Activated T-helper 17 cell treated with anti-CD3 and anti-CD28 coated beads, Interleukin-2, amount 50 U/mL, for 72 hours (primary cell): ENCODE measurements around the gene DISP3. TPM values are rescaled to one million over a fixed set of nuclear protein-coding genes. Genes with fewer than 3 reads are reported as not detected.

Experiments used
- ATAC-seq: fragments of 150-1000 bp; cut with Tn5 transposase; replicated peaks from 2 replicates; pipeline ENCODE4 v1.10.0; 2021; ENCODE audit warnings: mild to moderate bottlenecking, moderate library complexity
- H3K27ac Mint-ChIP-seq: one replicate; pipeline ENCODE4 v1.8.0; 2022; ENCODE audit warnings: mixed read lengths
- H3K27me3 Mint-ChIP-seq: one replicate; pipeline ENCODE4 v1.8.0; 2022; ENCODE audit warnings: mixed read lengths
- H3K36me3 Mint-ChIP-seq: one replicate; pipeline ENCODE4 v1.8.0; 2022; ENCODE audit warnings: low read depth, mild to moderate bottlenecking, mixed read lengths
- H3K4me1 Mint-ChIP-seq: one replicate; pipeline ENCODE4 v1.8.0; 2022; ENCODE audit warnings: mixed read lengths
- H3K4me3 Mint-ChIP-seq: one replicate; pipeline ENCODE4 v1.8.0; 2022; ENCODE audit warnings: mild to moderate bottlenecking, mixed read lengths
- H3K9me3 Mint-ChIP-seq: one replicate; pipeline ENCODE4 v1.8.0; 2022; ENCODE audit warnings: mixed read lengths
- total RNA-seq, 2 donors: library from RNA; stranded (reverse); gene quantifications; one replicate each; pipeline ENCODE4 v1.2.3, GENCODE V29; 2022

DISP3 gene
- total RNA-seq, 2 donors from 2014 or later: 0.56 to 1.8 TPM

- Mint-ChIP-seq H3K9me3 (no peaks in the 10 kb centered on the region), H3K4me1 (no peaks in the 10 kb centered on the region), H3K27me3 (no peaks in the 10 kb centered on the region), H3K36me3 (no peaks in the 10 kb centered on the region), H3K27ac (no peak overlapping the region), H3K4me3 (no peak overlapping the region)
- no peak for ATAC-seq
Observed at GRCh38 chr1:11539850-11540772, 61.2 kb downstream of the DISP3 start.

DNA sequence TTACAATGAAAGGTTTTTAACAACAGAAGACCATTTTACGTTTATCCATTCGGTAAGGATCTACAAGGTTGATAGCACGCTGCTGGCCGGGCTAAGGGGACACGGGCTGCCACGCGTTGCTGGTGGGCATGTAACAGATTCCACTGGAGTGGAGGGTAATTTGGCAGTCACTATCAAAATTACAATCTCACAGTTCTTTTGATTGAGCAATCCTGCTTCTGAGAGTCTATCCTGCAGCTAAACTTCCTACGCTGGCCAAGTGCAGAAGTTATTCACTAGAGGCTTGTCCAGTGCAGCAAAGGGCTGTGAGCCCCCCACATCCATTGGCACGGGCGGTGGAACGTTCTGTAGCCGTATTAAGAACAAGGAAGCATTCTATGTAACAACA, 61.8 kb downstream of the DISP3 start:
- Mint-ChIP-seq H3K4me3 (no peak overlapping the region), H3K27me3 (no peaks in the 10 kb centered on the region), H3K4me1 (no peaks in the 10 kb centered on the region), H3K36me3 (no peaks in the 10 kb centered on the region), H3K27ac (no peak overlapping the region), H3K9me3 (no peaks in the 10 kb centered on the region)
- no peak for ATAC-seq

DNA sequence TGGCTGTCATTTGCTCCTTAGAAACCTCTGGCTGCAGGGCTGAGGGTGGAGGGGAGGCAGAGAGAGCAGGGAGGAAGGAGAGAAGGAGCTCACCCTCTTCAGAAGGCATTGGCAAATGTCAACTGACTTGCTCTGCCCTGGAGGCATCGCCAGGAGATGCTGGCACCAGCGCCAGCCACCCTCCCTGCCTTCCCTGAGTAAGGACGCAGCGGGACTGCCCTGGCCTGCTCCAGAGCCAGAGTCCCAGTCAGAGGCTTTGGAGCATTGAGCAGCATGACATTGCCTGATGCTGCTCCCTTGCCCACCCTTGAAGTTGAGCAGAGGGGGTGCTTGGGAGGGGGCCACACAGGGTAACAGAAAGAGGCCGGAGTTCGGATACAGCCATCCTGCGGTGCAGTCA, 62.3 kb downstream of the DISP3 start:
- H3K9me3 Mint-ChIP-seq: no peaks in the 10 kb centered on the region
- no peaks in the 10 kb centered on the region for H3K4me1 Mint-ChIP-seq
- no peak for ATAC-seq
- no peak overlapping the region for H3K4me3 Mint-ChIP-seq
- H3K27me3 Mint-ChIP-seq: no peaks in the 10 kb centered on the region
- H3K36me3 Mint-ChIP-seq: no peaks in the 10 kb centered on the region
- no peak overlapping the region for H3K27ac Mint-ChIP-seq

DNA sequence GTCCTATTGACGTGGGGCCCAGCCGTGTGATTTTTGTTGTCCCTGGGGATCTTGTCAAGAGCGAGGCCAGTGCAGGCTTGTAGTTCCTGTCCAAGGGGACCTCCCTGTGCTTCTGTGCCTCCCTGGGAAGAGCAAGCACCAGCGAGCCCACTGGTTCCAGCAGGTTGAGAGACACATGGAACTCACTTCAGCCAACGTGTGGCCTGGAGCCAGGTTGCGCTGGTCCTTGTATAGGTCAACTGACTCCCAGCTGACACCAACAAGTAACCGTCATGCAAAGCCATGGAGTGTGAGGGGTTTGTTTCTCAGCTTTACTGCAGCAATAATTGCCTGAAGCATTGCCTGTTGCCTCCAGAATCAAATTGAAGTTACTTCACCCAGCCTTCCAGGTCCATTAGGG, 63.0 kb downstream of the DISP3 start:
- Mint-ChIP-seq H3K36me3 (no peaks in the 10 kb centered on the region), H3K9me3 (no peaks in the 10 kb centered on the region), H3K4me1 (no peaks in the 10 kb centered on the region), H3K4me3 (no peak overlapping the region), H3K27ac (no peak overlapping the region), H3K27me3 (peaks cover 2% of the 10 kb centered on the region)
- ATAC-seq: no peak

- peaks cover 5% of the 10 kb centered on the region for H3K4me1 Mint-ChIP-seq
- H3K27me3 Mint-ChIP-seq: peaks cover 10% of the 10 kb centered on the region
- H3K27ac Mint-ChIP-seq: no peak overlapping the region
- H3K4me3 Mint-ChIP-seq: no peak overlapping the region
- ATAC-seq: no peak
- H3K9me3 Mint-ChIP-seq: no peaks in the 10 kb centered on the region
- no peaks in the 10 kb centered on the region for H3K36me3 Mint-ChIP-seq
Observed at GRCh38 chr1:11543392-11543791, 64.4 kb downstream of the DISP3 start.

GRCh38 chr1:11543796-11544195, 64.8 kb downstream of the DISP3 start:
- Mint-ChIP-seq H3K27me3 (peaks cover 13% of the 10 kb centered on the region), H3K27ac (no peak overlapping the region), H3K4me3 (no peak overlapping the region), H3K4me1 (peaks cover 5% of the 10 kb centered on the region), H3K36me3 (no peaks in the 10 kb centered on the region), H3K9me3 (no peaks in the 10 kb centered on the region)
- ATAC-seq: no peak

- Mint-ChIP-seq H3K4me3 (no peak overlapping the region), H3K36me3 (no peaks in the 10 kb centered on the region), H3K4me1 (peaks cover 5% of the 10 kb centered on the region), H3K27me3 (peaks cover 26% of the 10 kb centered on the region), H3K27ac (no peak overlapping the region), H3K9me3 (no peaks in the 10 kb centered on the region)
- ATAC-seq: no peak
Observed at GRCh38 chr1:11546456-11546855, 67.5 kb downstream of the DISP3 start.

DNA sequence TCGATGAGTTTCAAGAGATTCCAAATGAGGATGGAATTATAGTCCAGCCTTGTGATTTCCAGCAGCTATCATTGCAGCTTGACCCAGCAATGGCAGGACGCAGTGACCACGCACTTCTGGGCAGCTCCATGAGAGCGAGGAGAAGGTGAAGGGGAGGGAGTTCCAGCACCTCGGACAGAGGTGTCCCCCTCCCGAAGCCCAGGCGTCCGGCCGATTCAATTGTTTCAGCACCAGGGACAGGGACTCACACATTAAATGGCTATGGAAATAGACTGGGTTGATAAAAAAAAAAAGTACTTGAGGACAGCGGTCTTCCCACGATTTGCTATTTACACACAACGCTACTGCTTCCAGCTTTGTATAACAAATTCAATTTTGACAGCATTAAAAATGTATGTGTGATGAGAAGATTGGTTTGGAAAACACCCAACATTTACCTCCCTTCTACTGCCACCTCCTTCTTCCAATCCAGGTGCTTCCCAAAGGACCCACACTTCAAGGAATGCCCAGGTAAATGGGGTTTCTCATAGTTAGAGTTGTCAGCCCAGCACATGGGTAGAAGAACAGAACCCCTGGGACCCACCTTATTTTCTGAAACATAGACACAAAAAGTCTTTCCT, 71.8 kb downstream of the DISP3 start:
- H3K27ac Mint-ChIP-seq: no peak overlapping the region
- no peak for ATAC-seq

GRCh38 chr1:11558276-11558675, 79.3 kb downstream of the DISP3 start:
- no peak for ATAC-seq
- Mint-ChIP-seq H3K4me3 (no peak overlapping the region), H3K4me1 (no peaks in the 10 kb centered on the region), H3K9me3 (no peaks in the 10 kb centered on the region), H3K27ac (no peak overlapping the region), H3K27me3 (peaks cover 68% of the 10 kb centered on the region), H3K36me3 (no peaks in the 10 kb centered on the region)

More for the DNA sequence above, 71.8 kb downstream of the DISP3 start:
- H3K27me3 Mint-ChIP-seq: peaks cover 53% of the 10 kb centered on the region
- no peaks in the 10 kb centered on the region for H3K9me3 Mint-ChIP-seq
- H3K4me1 Mint-ChIP-seq: peaks cover 5% of the 10 kb centered on the region
- H3K4me3 Mint-ChIP-seq: no peak overlapping the region
- no peaks in the 10 kb centered on the region for H3K36me3 Mint-ChIP-seq

DNA sequence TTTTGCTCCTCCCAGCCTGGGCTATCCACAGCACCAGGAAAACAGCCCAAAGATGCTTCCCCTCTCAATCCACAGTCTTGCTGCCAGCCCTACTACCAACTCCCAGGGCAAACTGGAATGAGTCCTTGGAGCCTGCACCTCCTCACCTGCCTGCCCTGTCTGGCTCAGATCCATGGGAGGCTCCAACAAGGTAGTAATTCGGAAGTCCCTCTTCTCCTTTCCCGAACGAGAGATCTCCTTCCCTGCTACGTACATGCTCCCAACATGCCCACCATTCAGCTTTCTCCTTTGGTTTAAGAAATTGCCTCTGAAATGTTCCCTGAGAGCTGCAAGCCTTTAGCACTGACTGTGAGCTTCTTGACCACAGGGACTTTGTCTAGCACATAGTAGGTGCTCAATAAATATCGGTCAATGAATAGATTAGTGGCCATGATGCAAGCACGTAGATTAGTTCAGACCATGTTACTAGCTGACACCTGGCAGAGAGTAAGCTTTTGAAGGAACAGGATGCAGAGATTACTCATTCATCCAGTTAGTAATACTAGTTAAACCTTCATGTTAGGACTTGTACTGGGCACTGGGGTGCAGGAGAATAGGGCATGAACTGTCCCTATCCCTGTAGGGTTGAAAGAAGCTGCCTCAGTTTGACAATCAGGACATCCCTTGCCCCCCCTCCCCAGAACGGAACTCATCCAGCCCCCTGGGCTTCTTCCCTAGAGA, 80.1 kb downstream of the DISP3 start:
- no peaks in the 10 kb centered on the region for H3K36me3 Mint-ChIP-seq
- no peaks in the 10 kb centered on the region for H3K4me1 Mint-ChIP-seq
- H3K4me3 Mint-ChIP-seq: no peak overlapping the region
- ATAC-seq: no peak
- peaks cover 64% of the 10 kb centered on the region for H3K27me3 Mint-ChIP-seq
- H3K27ac Mint-ChIP-seq: no peak overlapping the region
- H3K9me3 Mint-ChIP-seq: no peaks in the 10 kb centered on the region

DNA sequence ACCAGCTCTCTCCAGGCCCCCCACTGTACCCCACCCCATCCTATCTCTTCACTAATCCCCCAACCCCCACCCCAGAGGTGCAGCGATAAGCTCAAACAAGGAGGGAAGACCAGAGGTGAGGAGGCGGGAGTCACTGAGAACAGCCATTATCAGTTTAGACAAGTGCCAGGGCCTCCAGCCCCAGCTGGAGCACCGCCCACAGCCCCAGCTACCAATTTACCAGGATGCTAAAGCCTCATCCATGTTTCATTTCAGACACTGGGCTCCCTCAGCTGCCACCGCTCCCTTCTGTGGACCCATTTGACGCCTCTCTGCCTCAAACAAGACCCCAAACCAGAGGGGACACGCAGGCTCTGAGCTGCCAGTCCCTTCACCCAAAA, 80.6 kb downstream of the DISP3 start:
- H3K4me1 Mint-ChIP-seq: no peaks in the 10 kb centered on the region
- ATAC-seq: no peak
- no peaks in the 10 kb centered on the region for H3K9me3 Mint-ChIP-seq

DNA sequence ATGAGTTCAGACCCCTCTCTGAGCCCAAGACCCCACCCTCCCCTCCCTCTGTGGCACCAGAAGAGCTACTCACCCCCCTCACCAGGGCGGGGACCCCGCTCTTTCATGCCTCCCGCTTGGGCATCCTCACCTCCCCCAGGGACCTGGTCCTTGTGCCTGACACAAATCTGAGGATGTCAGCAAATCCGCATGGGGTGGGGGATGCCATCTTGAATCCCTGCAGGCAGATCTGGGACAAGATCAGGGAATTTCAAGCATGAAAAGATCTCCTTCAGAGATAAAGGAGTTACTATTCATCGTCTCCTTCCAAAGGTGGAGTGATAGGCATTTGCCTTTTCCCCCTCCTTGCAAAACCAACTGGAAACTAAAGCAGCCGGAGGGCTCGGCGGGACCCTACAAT, 81.1 kb downstream of the DISP3 start:
- no peaks in the 10 kb centered on the region for H3K36me3 Mint-ChIP-seq
- no peak overlapping the region for H3K27ac Mint-ChIP-seq
- no peaks in the 10 kb centered on the region for H3K9me3 Mint-ChIP-seq
- H3K4me1 Mint-ChIP-seq: no peaks in the 10 kb centered on the region
- no peak overlapping the region for H3K4me3 Mint-ChIP-seq
- ATAC-seq: no peak
- peaks cover 54% of the 10 kb centered on the region for H3K27me3 Mint-ChIP-seq

More for the DNA sequence above, 80.6 kb downstream of the DISP3 start:
- Mint-ChIP-seq H3K36me3 (no peaks in the 10 kb centered on the region), H3K4me3 (no peak overlapping the region), H3K27me3 (peaks cover 58% of the 10 kb centered on the region), H3K27ac (no peak overlapping the region)

DNA sequence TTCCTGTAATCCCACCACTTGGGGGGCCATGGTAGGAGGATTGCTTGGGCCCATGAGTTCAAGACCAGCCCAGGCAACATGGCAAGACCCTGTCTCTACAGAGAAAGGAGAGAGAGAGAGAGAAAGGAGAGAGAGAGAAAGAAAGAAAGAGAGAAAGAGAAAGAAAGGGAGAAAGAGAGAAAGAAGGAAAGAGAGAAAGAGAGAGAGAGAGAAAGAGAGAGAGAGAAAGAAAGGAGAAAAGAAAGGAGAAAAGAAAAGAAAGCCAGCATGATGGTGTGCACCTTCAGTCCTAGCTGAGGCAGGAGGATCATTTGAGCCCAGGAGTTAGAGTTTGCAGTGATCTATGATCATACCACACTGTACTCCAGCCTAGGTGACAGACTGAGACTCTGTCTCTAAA, 82.8 kb downstream of the DISP3 start:
- Mint-ChIP-seq H3K27me3 (peaks cover 45% of the 10 kb centered on the region), H3K27ac (no peak overlapping the region), H3K4me3 (no peak overlapping the region), H3K4me1 (no peaks in the 10 kb centered on the region), H3K36me3 (no peaks in the 10 kb centered on the region), H3K9me3 (no peaks in the 10 kb centered on the region)
- no peak for ATAC-seq

- Mint-ChIP-seq H3K4me1 (no peaks in the 10 kb centered on the region), H3K4me3 (no peak overlapping the region), H3K9me3 (no peaks in the 10 kb centered on the region), H3K27me3 (peaks cover 37% of the 10 kb centered on the region), H3K27ac (no peak overlapping the region), H3K36me3 (no peaks in the 10 kb centered on the region)
- no peak for ATAC-seq
Observed at GRCh38 chr1:11562664-11563063, 83.7 kb downstream of the DISP3 start.
